ENCODE results near the gene GALM.
"Not testable (repeated sequence)": the region's sequence is repeated elsewhere in the genome, so short reads cannot be mapped to it uniquely, and the experiment has no call there.

GALM gene

GRCh38 chr2:38698467-38699003 is 32.6 kb downstream of the GALM start:
- TF ChIP-seq CTCF (IDR thresholded peaks at IDR 0.05; ENCODE audit: extremely low read depth, missing control alignments) = no peak
- DNase-seq (ENCODE audit: low spot score) = no peak

DNA sequence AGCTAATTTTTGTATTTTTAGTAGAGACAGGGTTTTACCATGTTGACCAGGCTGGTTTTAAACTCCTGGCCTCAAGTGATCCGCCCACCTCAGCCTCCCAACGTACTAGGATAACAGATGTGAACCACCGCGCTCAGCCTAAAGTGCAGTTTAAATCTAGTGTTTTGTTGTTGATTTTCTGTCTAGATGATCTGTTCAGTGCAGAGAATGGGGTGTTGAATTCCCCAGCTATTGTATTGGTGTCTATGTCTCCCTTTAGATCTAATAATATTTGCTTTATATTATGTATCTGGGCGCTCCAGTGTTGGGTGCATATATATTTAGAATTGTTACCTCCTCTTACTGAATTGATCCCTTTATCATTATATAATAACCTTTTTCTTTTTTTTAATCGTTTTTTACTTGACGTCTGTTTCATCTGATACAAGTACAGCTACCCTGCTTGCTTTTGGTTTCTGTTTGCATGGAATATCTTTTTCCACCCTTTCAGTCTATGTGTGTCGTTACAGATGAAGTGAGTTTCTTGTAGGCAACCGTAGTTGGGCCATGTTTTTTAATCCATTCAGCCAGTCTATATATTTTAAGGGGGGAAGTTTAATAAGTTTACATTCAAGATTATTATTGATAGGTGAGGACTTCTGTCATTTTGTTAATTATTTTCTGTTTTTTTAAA is 34.3 kb downstream of the GALM start:
- no peak for DNase-seq (ENCODE audit: low spot score)
- no peak for TF ChIP-seq CTCF (IDR thresholded peaks at IDR 0.05; ENCODE audit: extremely low read depth, missing control alignments)

GRCh38 chr2:38700881-38701458 is 35.1 kb downstream of the GALM start:
- DNase-seq (ENCODE audit: low spot score) = no peak
- no peak for TF ChIP-seq CTCF (IDR thresholded peaks at IDR 0.05; ENCODE audit: extremely low read depth, missing control alignments)

DNA sequence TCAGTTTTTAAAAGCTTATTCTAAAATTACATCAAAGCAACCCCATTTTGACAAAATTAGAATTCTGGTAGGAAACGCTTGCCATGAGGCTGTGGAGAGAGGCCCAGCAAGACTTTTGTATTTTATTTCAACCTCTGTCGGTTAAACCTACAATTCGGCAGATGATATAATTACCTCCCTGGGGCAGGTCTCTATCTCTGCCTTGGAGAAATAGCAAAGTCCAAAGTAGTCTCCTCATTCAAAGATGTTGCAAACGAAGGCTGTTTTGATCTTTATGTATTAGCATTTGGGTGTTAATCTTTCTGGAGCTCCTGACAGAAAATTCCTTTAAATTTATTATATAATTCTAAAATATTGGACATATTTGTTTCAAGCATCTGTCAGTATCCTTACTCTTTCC is 35.6 kb downstream of the GALM start:
- TF ChIP-seq CTCF (IDR thresholded peaks at IDR 0.05; ENCODE audit: extremely low read depth, missing control alignments) = no peak
- no peak for DNase-seq (ENCODE audit: low spot score)

DNA sequence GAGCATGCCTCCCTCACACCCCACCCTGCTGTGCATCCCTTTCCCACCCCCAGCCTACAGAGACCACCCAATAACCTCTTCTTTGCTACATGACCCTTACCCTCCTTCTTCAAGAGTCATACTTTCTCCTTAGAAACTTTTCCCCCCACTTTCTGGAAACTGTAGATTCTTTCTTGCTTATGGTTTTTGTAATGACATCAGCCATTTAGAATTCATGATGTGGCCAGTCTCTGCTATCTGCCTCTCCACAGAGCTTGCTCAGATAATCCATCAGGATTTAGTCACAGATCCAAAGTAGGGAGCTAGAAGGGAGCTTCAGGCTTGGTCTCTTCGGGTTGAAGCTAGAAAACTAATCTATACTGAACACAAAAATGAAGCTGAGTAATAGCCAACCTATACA is 36.5 kb downstream of the GALM start:
- TF ChIP-seq CTCF (IDR thresholded peaks at IDR 0.05; ENCODE audit: extremely low read depth, missing control alignments) = no peak
- no peak for DNase-seq (ENCODE audit: low spot score)

- DNase-seq (ENCODE audit: low spot score) = not testable (repeated sequence)
These were observed 37.4 kb downstream of the GALM start for GRCh38 chr2:38703336-38703735.

- DNase-seq (ENCODE audit: low spot score) = no peak
- TF ChIP-seq CTCF (IDR thresholded peaks at IDR 0.05; ENCODE audit: extremely low read depth, missing control alignments) = no peak
These were observed 38.8 kb downstream of the GALM start for GRCh38 chr2:38704664-38705063.
